H1 (cell line): ENCODE measurements around the gene SS18. TPM values are rescaled to one million over a fixed set of nuclear protein-coding genes. Genes with fewer than 3 reads are reported as not detected.

Source experiments
- CTCF ChIA-PET: fragments of 300-600 bp; sonication (Branson Sonifier 250); formaldehyde crosslinking; loops from one replicate; lab custom pipeline; 2021; ENCODE audit not compliant: partially characterized antibody; lab: Charles Lee
- POLR2A ChIA-PET: fragments of 300-600 bp; sonication (Branson Sonifier 250); formaldehyde crosslinking; loops from one replicate; lab custom pipeline; 2021; ENCODE audit warnings: inconsistent platforms; ENCODE audit not compliant: partially characterized antibody; lab: Charles Lee
- DNase-seq, 2 experiments: peaks; one replicate each; pipeline versions ENCODE4 v3.0.0 to v3.0.0-alpha.2; 2010 to 2022; ENCODE audit warnings: low spot score in 2 of 2, low read depth in 1 of 2, mixed read lengths in 1 of 2
- FAIRE-seq: peaks from 2 replicates; lab custom pipeline; 2011; peaks lifted over from hg19 to GRCh38; lab: Jason Lieb, UNC
- H2AFZ ChIP-seq: 2 replicates; pipeline ENCODE4 v1.8.1; 2012; ENCODE audit warnings: low read length, inconsistent platforms
- H2AK5ac ChIP-seq: 2 replicates; pipeline ENCODE4 v1.6.1; 2013; ENCODE audit warnings: low read depth, low read length
- H2BK120ac ChIP-seq: replicated peaks from 2 replicates; pipeline ENCODE3; 2013; ENCODE audit warnings: low read depth, low read length, inconsistent platforms
- H2BK12ac ChIP-seq: 2 replicates; pipeline ENCODE4 v1.6.1; 2013; ENCODE audit warnings: low read depth, low read length
- H2BK15ac ChIP-seq: 2 replicates; pipeline ENCODE4 v1.6.1; 2013; ENCODE audit warnings: low read length
- H2BK20ac ChIP-seq: 2 replicates; pipeline ENCODE4 v1.6.1; 2013; ENCODE audit warnings: low read length
- H2BK5ac ChIP-seq: 2 replicates; pipeline ENCODE4 v1.6.1; 2013; ENCODE audit warnings: low read depth, low read length
- H3K14ac ChIP-seq: 2 replicates; pipeline ENCODE4 v1.6.1; 2013; ENCODE audit warnings: inconsistent platforms; ENCODE audit not compliant: insufficient read length
- H3K18ac ChIP-seq: 2 replicates; pipeline ENCODE4 v1.6.1; 2013; ENCODE audit warnings: low read length; ENCODE audit errors: extremely low read depth
- H3K23ac ChIP-seq: 2 replicates; pipeline ENCODE4 v1.6.1; 2013; ENCODE audit warnings: inconsistent platforms; ENCODE audit not compliant: insufficient read length
- H3K23me2 ChIP-seq: 2 replicates; pipeline ENCODE4 v1.6.1; 2013; ENCODE audit warnings: low read depth, low read length
- H3K27ac ChIP-seq: 2 replicates; pipeline ENCODE4 v1.6.1; 2011; ENCODE audit warnings: low read depth, low read length, inconsistent platforms
- H3K27me3 ChIP-seq, 4 experiments: replicated peaks in 1 of 4; 1 replicate in 1 of 4; 2 replicates in 3 of 4; pipeline versions ENCODE4 v1.6.1 to v1.8.1; 2011 to 2013; ENCODE audit warnings: low read length in 3 of 4, mild to moderate bottlenecking in 3 of 4, inconsistent platforms in 2 of 4, mixed read lengths in 2 of 4, moderate library complexity in 1 of 4; ENCODE audit not compliant: control insufficient read depth in 3 of 4, insufficient read depth in 3 of 4; ENCODE audit errors: extremely low read depth in 1 of 4
- H3K36me3 ChIP-seq, 4 experiments: 2 replicates each; pipeline versions ENCODE4 v1.6.1 to v1.8.1; 2011 to 2013; ENCODE audit warnings: mild to moderate bottlenecking in 4 of 4, low read length in 3 of 4, moderate library complexity in 2 of 4, control low read depth in 1 of 4, inconsistent platforms in 1 of 4; ENCODE audit not compliant: insufficient read depth in 4 of 4, control insufficient read depth in 2 of 4
- H3K4ac ChIP-seq: replicated peaks from 2 replicates; pipeline ENCODE3; 2013; ENCODE audit warnings: low read length, low read depth, mixed read lengths, inconsistent platforms; ENCODE audit not compliant: insufficient read length
- H3K4me1 ChIP-seq, 4 experiments: replicated peaks in 1 of 4; 1 replicate in 1 of 4; 2 replicates in 3 of 4; pipeline versions ENCODE4 v1.6.1 to v1.8.1; 2011 to 2013; ENCODE audit warnings: low read length in 3 of 4, inconsistent platforms in 2 of 4, mixed read lengths in 1 of 4; ENCODE audit not compliant: insufficient read depth in 4 of 4, control insufficient read depth in 3 of 4
- H3K4me2 ChIP-seq, 2 experiments: 2 replicates each; pipeline versions ENCODE4 v1.6.1 to v1.8.1; 2011 to 2013; ENCODE audit warnings: low read depth in 2 of 2, low read length in 2 of 2, control low read depth in 1 of 2, inconsistent platforms in 1 of 2, mild to moderate bottlenecking in 1 of 2; ENCODE audit not compliant: insufficient read depth in 1 of 2
- H3K4me3 ChIP-seq, 4 experiments: fragments of 200-600, 300-600 bp in 1 of 4; sonication (generic), shearing (Covaris generic), sonication (Bioruptor Twin) in 1 of 4; 2 replicates each; pipeline versions ENCODE4 v1.5.1 to v1.8.1; 2011 to 2016; ENCODE audit warnings: low read length in 4 of 4, low read depth in 3 of 4, control low read depth in 2 of 4, inconsistent platforms in 2 of 4, mild to moderate bottlenecking in 2 of 4, mixed read lengths in 1 of 4, moderate library complexity in 1 of 4; ENCODE audit not compliant: insufficient read depth in 2 of 4; ENCODE audit errors: extremely low read depth in 1 of 4
- H3K56ac ChIP-seq: replicated peaks from 2 replicates; pipeline ENCODE3; 2013; ENCODE audit warnings: low read depth, mild to moderate bottlenecking, mixed read lengths, low read length, inconsistent platforms; ENCODE audit not compliant: insufficient read length
- H3K79me1 ChIP-seq: 2 replicates; pipeline ENCODE4 v1.6.1; 2013; ENCODE audit warnings: low read depth, low read length, control low read depth
- H3K79me2 ChIP-seq, 2 experiments: 2 replicates each; pipeline versions ENCODE4 v1.6.1 to v1.8.1; 2012 to 2013; ENCODE audit warnings: low read length in 2 of 2, mild to moderate bottlenecking in 2 of 2, inconsistent platforms in 1 of 2; ENCODE audit not compliant: insufficient read depth in 2 of 2, control insufficient read depth in 1 of 2
- H3K9ac ChIP-seq, 4 experiments: replicated peaks in 1 of 4; 1 replicate in 1 of 4; 2 replicates in 3 of 4; pipeline versions ENCODE4 v1.6.1 to v1.8.1; 2011 to 2013; ENCODE audit warnings: low read depth in 3 of 4, low read length in 3 of 4, control low read depth in 2 of 4, mild to moderate bottlenecking in 2 of 4, moderate library complexity in 2 of 4, inconsistent platforms in 1 of 4; ENCODE audit errors: extremely low read depth in 1 of 4
- H3K9me3 ChIP-seq, 2 experiments: 2 replicates each; pipeline versions ENCODE4 v1.6.1 to v1.8.1; 2012 to 2013; ENCODE audit warnings: mild to moderate bottlenecking in 2 of 2, moderate library complexity in 2 of 2, control low read depth in 1 of 2, inconsistent platforms in 1 of 2, low read depth in 1 of 2, low read length in 1 of 2, mixed read lengths in 1 of 2; ENCODE audit not compliant: insufficient read depth in 2 of 2
- H4K20me1 ChIP-seq, 2 experiments: replicated peaks in 1 of 2; 2 replicates each; pipeline versions ENCODE3 to v1.8.1; 2011 to 2013; ENCODE audit warnings: inconsistent platforms in 2 of 2, low read length in 2 of 2, mild to moderate bottlenecking in 1 of 2; ENCODE audit not compliant: insufficient read depth in 2 of 2, control insufficient read depth in 1 of 2
- H4K5ac ChIP-seq: 2 replicates; pipeline ENCODE4 v1.6.1; 2013; ENCODE audit warnings: low read length, low read depth, mixed read lengths, inconsistent platforms; ENCODE audit not compliant: insufficient read length
- H4K8ac ChIP-seq: 2 replicates; pipeline ENCODE4 v1.8.0; 2013; ENCODE audit warnings: mild to moderate bottlenecking, moderate library complexity, low read length, inconsistent platforms; ENCODE audit not compliant: insufficient read depth; ENCODE audit errors: extremely low read depth
- H4K91ac ChIP-seq: replicated peaks from 2 replicates; pipeline ENCODE3; 2013; ENCODE audit warnings: low read length, mixed read lengths, inconsistent platforms; ENCODE audit not compliant: insufficient read length
- CBX8 ChIP-seq: fragments of 300-800, 300-1000 bp; sonication (generic); IDR thresholded peaks from 2 replicates; pipeline ENCODE4 v1.7.1; 2016; ENCODE audit warnings: low read depth, low read length, borderline replicate concordance
- CEBPB ChIP-seq: IDR thresholded peaks from 2 replicates; pipeline ENCODE4 v1.6.1; 2012; ENCODE audit warnings: low read depth, low read length
- CHD1 ChIP-seq: IDR thresholded peaks from 2 replicates; pipeline ENCODE4 v1.6.1; 2012; ENCODE audit warnings: low read depth, low read length, improper control_type of control experiment
- EZH2 ChIP-seq: fragments of 200-600 bp; sonication (generic); IDR thresholded peaks from 2 replicates; pipeline ENCODE4 v1.7.1; 2012; ENCODE audit warnings: low read depth, mild to moderate bottlenecking, moderate library complexity, low read length, inconsistent platforms; ENCODE audit not compliant: severe bottlenecking
- NRF1 ChIP-seq: IDR thresholded peaks from 2 replicates; pipeline ENCODE4 v1.6.1; 2011; ENCODE audit warnings: mild to moderate bottlenecking, low read depth, low read length, improper control_type of control experiment
- RNF2 ChIP-seq: fragments of 200-900, 300-1000 bp; sonication (generic); IDR thresholded peaks from 2 replicates; pipeline ENCODE4 v1.7.1; 2016; ENCODE audit warnings: borderline replicate concordance, low read depth, mild to moderate bottlenecking, antibody characterized with exemption, low read length; ENCODE audit not compliant: poor library complexity, severe bottlenecking; ENCODE audit errors: missing control alignments
- TAF1 ChIP-seq: IDR thresholded peaks from 2 replicates; pipeline ENCODE4 v1.6.1; 2011; ENCODE audit warnings: mild to moderate bottlenecking, low read depth, low read length
- polyA plus RNA-seq, 7 experiments: library from polyadenylated mRNA; depleted of rRNA in 3 of 7; stranded (reverse) in 5 of 7; unstranded in 2 of 7; fragments of >200 nt in 5 of 7; fragments of 200-250 nt in 2 of 7; gene quantifications; 1 replicate in 5 of 7; 2 replicates in 1 of 7; 4 replicates in 1 of 7; pipeline versions ENCODE4 v1.2.1 to v1.2.3, GENCODE V29; 2011 to 2013; ENCODE audit warnings: missing spikeins in 2 of 7, mixed read lengths in 2 of 7
- total RNA-seq: library from RNA; stranded (reverse); fragmentation: NEBNext Ultra II Directional; extraction: Animal tissue kit (Norgen Biotek cat#: 25700); gene quantifications from 2 replicates; pipeline ENCODE4 v1.2.1, GENCODE V29; 2021
- TF ChIP-seq, protein P1 (sequence below): IDR thresholded peaks from 2 replicates; pipeline ENCODE4 v1.6.1; 2011; ENCODE audit warnings: low read depth, mild to moderate bottlenecking, low read length; ENCODE audit not compliant: insufficient read depth
- TF ChIP-seq, protein P2 (sequence below), 3 experiments: IDR thresholded peaks; 1 replicate in 2 of 3; 2 replicates in 1 of 3; pipeline versions ENCODE4 v1.5.1 to v1.6.1; 2011; ENCODE audit warnings: low read length in 3 of 3, mild to moderate bottlenecking in 3 of 3, inconsistent platforms in 2 of 3, low read depth in 1 of 3, moderate library complexity in 1 of 3; ENCODE audit not compliant: insufficient read depth in 1 of 3; ENCODE audit errors: control extremely low read depth in 1 of 3

The SS18 gene
- total and polyA plus RNA-seq, 2 of the 8 experiments (the other 6 are each of a cell fraction or from before 2014, with no cell fraction given) = 83.5 to 106 TPM

DNA sequence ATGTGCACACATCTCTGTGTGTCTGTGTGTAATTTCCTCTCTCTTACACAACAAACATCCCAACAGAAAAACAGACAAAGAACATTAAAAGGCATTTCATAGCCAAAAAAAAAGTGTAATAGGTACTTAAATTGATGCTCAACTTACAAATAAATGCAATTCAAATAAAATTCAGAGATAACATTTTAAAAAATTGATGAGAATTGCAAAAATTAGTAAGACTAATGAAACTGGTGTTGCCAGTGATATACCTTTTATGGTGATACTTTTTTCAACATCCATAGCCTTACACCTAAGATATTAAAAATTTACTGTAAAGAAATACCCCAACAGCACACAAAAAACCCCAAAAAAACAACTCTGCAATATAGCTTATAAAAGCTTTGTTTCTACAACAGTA is 76.0 kb downstream of the SS18 start:
- no peak overlapping the region for H2BK12ac ChIP-seq
- H3K23ac ChIP-seq = no peak overlapping the region
- H3K14ac ChIP-seq = no peak overlapping the region
- ChIA-PET POLR2A (no interaction called here), CTCF (no interaction called here)
- no peak overlapping the region for H2AK5ac ChIP-seq
- no peak overlapping the region for H2AFZ ChIP-seq
- H3K79me1 ChIP-seq = no peaks in the 10 kb centered on the region
- no peak overlapping the region for H4K5ac ChIP-seq
- no peak overlapping the region for H3K56ac ChIP-seq
- H3K9ac ChIP-seq = no peak overlapping the region
- no peak overlapping the region for H2BK120ac ChIP-seq
- no peak overlapping the region for H3K4me3 ChIP-seq
- H4K91ac ChIP-seq = no peak overlapping the region
- TF ChIP-seq CBX8 (no peak), TAF1 (no peak), EZH2 (no peak), CEBPB (no peak), NRF1 (no peak), RNF2 (no peak), CHD1 (no peak)
- TF ChIP-seq, protein P1, sequence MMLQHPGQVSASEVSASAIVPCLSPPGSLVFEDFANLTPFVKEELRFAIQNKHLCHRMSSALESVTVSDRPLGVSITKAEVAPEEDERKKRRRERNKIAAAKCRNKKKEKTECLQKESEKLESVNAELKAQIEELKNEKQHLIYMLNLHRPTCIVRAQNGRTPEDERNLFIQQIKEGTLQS = no peak
- TF ChIP-seq, protein P2, sequence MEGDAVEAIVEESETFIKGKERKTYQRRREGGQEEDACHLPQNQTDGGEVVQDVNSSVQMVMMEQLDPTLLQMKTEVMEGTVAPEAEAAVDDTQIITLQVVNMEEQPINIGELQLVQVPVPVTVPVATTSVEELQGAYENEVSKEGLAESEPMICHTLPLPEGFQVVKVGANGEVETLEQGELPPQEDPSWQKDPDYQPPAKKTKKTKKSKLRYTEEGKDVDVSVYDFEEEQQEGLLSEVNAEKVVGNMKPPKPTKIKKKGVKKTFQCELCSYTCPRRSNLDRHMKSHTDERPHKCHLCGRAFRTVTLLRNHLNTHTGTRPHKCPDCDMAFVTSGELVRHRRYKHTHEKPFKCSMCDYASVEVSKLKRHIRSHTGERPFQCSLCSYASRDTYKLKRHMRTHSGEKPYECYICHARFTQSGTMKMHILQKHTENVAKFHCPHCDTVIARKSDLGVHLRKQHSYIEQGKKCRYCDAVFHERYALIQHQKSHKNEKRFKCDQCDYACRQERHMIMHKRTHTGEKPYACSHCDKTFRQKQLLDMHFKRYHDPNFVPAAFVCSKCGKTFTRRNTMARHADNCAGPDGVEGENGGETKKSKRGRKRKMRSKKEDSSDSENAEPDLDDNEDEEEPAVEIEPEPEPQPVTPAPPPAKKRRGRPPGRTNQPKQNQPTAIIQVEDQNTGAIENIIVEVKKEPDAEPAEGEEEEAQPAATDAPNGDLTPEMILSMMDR (IDR thresholded peaks at IDR 0.05; ENCODE audit: control extremely low read depth in 1 of 3, insufficient read depth in 1 of 3, low read depth in 1 of 3, low read length in 3 of 3) = no peak
- H3K4me2 ChIP-seq = no peak overlapping the region
- H3K9me3 ChIP-seq = no peaks in the 10 kb centered on the region
- no peaks in the 10 kb centered on the region for H3K4me1 ChIP-seq
- H2BK15ac ChIP-seq = no peak overlapping the region
- no peak overlapping the region for H4K8ac ChIP-seq
- DNase-seq (no peak), FAIRE-seq (no peak)
- H3K23me2 ChIP-seq = no peaks in the 10 kb centered on the region
- no peaks in the 10 kb centered on the region for H3K27me3 ChIP-seq
- H3K4ac ChIP-seq = no peak overlapping the region
- H2BK5ac ChIP-seq = no peak overlapping the region
- H3K18ac ChIP-seq = no peak overlapping the region
- H3K27ac ChIP-seq = no peak overlapping the region
- H3K36me3 ChIP-seq = peaks cover 2 to 24% (median 9%) of the 10 kb centered on the region in 4 experiments; a peak in 6 of 8 replicates
- no peaks in the 10 kb centered on the region for H4K20me1 ChIP-seq
- H3K79me2 ChIP-seq = no peaks in the 10 kb centered on the region
- no peak overlapping the region for H2BK20ac ChIP-seq
